Hematopoietic multipotent progenitor cell treated with erythropoietin and hydrocortisone succinate and interleukin-3 and kit ligand, for 15 days (in vitro differentiated cells): Measurements from ENCODE around the gene AQP9.

Experiments used
- DNase-seq: peaks from one replicate; pipeline ENCODE4 v3.0.0-alpha.2; 2015; ENCODE audit warnings: low spot score

AQP9 gene

GRCh38 chr15:58139989-58140522, 1.9 kb downstream of the AQP9 start:
- no peak for DNase-seq

- no peak for DNase-seq
Measured at GRCh38 chr15:58141894-58142293, 3.7 kb downstream of the AQP9 start.

- DNase-seq, result no peak
Measured at GRCh38 chr15:58142827-58143461, 4.8 kb downstream of the AQP9 start.

- no peak for DNase-seq
Measured at GRCh38 chr15:58145606-58146005, 7.4 kb downstream of the AQP9 start.

GRCh38 chr15:58146211-58146610, 8.0 kb downstream of the AQP9 start:
- DNase-seq, result no peak

- DNase-seq, result no peak
Measured at GRCh38 chr15:58146749-58147148, 8.6 kb downstream of the AQP9 start.

GRCh38 chr15:58147171-58147611, 9.0 kb downstream of the AQP9 start:
- no peak for DNase-seq

- DNase-seq, result no peak
Measured at GRCh38 chr15:58148120-58148519, 9.9 kb downstream of the AQP9 start.

GRCh38 chr15:58148633-58149445, 10.7 kb downstream of the AQP9 start:
- no peak for DNase-seq

- DNase-seq, result no peak
Measured at GRCh38 chr15:58154769-58155168, 16.6 kb downstream of the AQP9 start.

- DNase-seq, result no peak
Measured at GRCh38 chr15:58159827-58160386, 21.7 kb downstream of the AQP9 start.

GRCh38 chr15:58161436-58161930, 23.3 kb downstream of the AQP9 start:
- no peak for DNase-seq

GRCh38 chr15:58163985-58164384, 25.8 kb downstream of the AQP9 start:
- no peak for DNase-seq

GRCh38 chr15:58164926-58165325, 26.7 kb downstream of the AQP9 start:
- DNase-seq, result no peak

- DNase-seq, result no peak
Measured at GRCh38 chr15:58165661-58166060, 27.5 kb downstream of the AQP9 start.

- DNase-seq, result no peak
Measured at GRCh38 chr15:58167095-58167691, 29.0 kb downstream of the AQP9 start.

GRCh38 chr15:58169934-58170333, 31.8 kb downstream of the AQP9 start:
- no peak for DNase-seq

- no peak for DNase-seq
Measured at GRCh38 chr15:58171476-58172061, 33.4 kb downstream of the AQP9 start.

GRCh38 chr15:58174709-58175108, 36.5 kb downstream of the AQP9 start:
- DNase-seq, result no peak

- no peak for DNase-seq
Measured at GRCh38 chr15:58175955-58176354, 37.8 kb downstream of the AQP9 start.

GRCh38 chr15:58178668-58179067, 40.5 kb downstream of the AQP9 start:
- no peak for DNase-seq

GRCh38 chr15:58179206-58179605, 41.0 kb downstream of the AQP9 start:
- DNase-seq, result no peak
